KMS-11 (cell line): ENCODE results near the gene B3GNT5.

Experiments
- H2AFZ ChIP-seq: fragments of 200-600 bp; sonication (generic); 2 replicates; pipeline ENCODE4 v1.6.1; 2016; ENCODE audit warnings: antibody characterized with exemption, mixed run types, low read depth
- H3K27ac ChIP-seq: fragments of 200-600 bp; sonication (generic); 2 replicates; pipeline ENCODE4 v1.6.1; 2016; ENCODE audit warnings: mild to moderate bottlenecking, mixed run types
- H3K27me3 ChIP-seq: fragments of 200-600 bp; sonication (generic); 2 replicates; pipeline ENCODE4 v1.6.1; 2017; ENCODE audit warnings: mild to moderate bottlenecking, low read depth, mixed run types, moderate library complexity; ENCODE audit not compliant: insufficient read depth
- H3K36me3 ChIP-seq: fragments of 200-600 bp; sonication (generic); 2 replicates; pipeline ENCODE4 v1.6.1; 2017; ENCODE audit warnings: mild to moderate bottlenecking, mixed run types; ENCODE audit not compliant: insufficient read depth
- H3K4me1 ChIP-seq: fragments of 200-600 bp; sonication (generic); 2 replicates; pipeline ENCODE4 v1.6.1; 2016; ENCODE audit warnings: mild to moderate bottlenecking, low read depth, mixed run types; ENCODE audit not compliant: poor library complexity, severe bottlenecking
- H3K4me2 ChIP-seq: fragments of 200-600 bp; sonication (generic); 2 replicates; pipeline ENCODE4 v1.7.0; 2016; ENCODE audit warnings: mild to moderate bottlenecking, mixed run types
- H3K4me3 ChIP-seq: fragments of 200-600 bp; sonication (generic); IDR thresholded peaks from 2 replicates; pipeline ENCODE4 v1.6.1; 2017; ENCODE audit warnings: low read depth, low read length, mixed read lengths; ENCODE audit not compliant: insufficient read depth
- H3K79me2 ChIP-seq: fragments of 200-600 bp; sonication (generic); 2 replicates; pipeline ENCODE4 v1.6.1; 2016; ENCODE audit warnings: low read depth, mixed run types; ENCODE audit not compliant: insufficient read depth
- H3K9ac ChIP-seq: fragments of 200-600 bp; sonication (generic); 2 replicates; pipeline ENCODE4 v1.6.1; 2016; ENCODE audit warnings: mild to moderate bottlenecking, mixed run types
- H4K20me1 ChIP-seq: fragments of 200-600 bp; sonication (generic); 2 replicates; pipeline ENCODE4 v1.6.1; 2016; ENCODE audit warnings: mild to moderate bottlenecking, mixed run types; ENCODE audit not compliant: insufficient read depth
- TF ChIP-seq, protein P1 (sequence below): fragments of 200-600 bp; sonication (generic); conservative IDR thresholded peaks from 2 replicates; pipeline ENCODE4 v1.6.1; 2017; ENCODE audit warnings: low read depth, mild to moderate bottlenecking, antibody characterized with exemption, low read length, moderate library complexity, mixed read lengths

Gene B3GNT5

DNA sequence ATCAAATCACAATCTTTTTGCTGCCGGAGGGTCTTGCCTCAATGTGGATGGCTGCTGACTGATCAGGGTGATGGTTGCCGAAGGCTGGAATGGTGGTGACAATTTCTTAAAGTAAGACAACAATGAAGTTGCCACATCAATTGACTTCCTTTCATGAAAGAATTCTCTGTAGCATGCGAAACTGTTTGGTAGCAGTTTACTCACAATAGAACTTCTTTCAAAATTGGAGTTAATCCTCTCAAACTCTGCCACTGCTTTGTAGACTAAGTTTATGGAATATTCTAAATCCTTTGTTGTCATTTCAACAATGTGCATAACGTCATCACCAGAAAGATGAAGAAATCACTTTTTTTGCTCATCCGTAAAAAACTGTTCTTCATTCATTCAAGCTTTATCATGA is 65.8 kb downstream of the B3GNT5 start:
- Histone ChIP-seq H3K4me3 (no peak overlapping the region), H3K27ac (no peak overlapping the region), H3K36me3 (no peaks in the 10 kb centered on the region), H3K4me1 (no peaks in the 10 kb centered on the region), H3K4me2 (no peak overlapping the region), H3K9ac (no peak overlapping the region), H2AFZ (no peak overlapping the region), H4K20me1 (no peaks in the 10 kb centered on the region), H3K27me3 (no peaks in the 10 kb centered on the region), H3K79me2 (no peaks in the 10 kb centered on the region)
- TF ChIP-seq, protein P1, sequence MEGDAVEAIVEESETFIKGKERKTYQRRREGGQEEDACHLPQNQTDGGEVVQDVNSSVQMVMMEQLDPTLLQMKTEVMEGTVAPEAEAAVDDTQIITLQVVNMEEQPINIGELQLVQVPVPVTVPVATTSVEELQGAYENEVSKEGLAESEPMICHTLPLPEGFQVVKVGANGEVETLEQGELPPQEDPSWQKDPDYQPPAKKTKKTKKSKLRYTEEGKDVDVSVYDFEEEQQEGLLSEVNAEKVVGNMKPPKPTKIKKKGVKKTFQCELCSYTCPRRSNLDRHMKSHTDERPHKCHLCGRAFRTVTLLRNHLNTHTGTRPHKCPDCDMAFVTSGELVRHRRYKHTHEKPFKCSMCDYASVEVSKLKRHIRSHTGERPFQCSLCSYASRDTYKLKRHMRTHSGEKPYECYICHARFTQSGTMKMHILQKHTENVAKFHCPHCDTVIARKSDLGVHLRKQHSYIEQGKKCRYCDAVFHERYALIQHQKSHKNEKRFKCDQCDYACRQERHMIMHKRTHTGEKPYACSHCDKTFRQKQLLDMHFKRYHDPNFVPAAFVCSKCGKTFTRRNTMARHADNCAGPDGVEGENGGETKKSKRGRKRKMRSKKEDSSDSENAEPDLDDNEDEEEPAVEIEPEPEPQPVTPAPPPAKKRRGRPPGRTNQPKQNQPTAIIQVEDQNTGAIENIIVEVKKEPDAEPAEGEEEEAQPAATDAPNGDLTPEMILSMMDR: no peak

DNA sequence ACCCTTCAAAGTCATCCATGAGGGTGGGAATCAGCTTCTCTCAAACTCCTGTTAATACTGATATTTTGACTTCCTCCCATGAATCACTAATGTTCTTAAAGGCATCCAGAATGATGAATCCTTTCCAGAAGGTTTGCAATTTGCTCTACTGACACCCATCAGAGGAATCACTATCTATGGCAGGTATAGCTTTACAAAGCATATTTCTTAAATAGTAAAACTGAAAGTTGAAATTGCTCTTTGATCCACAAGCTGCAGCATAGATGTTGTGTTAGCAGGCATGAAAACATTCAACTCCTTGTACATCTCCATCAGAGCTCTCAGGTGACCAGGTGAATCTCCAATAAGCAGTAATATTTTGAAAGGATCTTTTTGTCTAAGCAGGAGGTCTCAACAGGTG is 66.3 kb downstream of the B3GNT5 start:
- TF ChIP-seq, protein P1: no peak
- H3K27me3 ChIP-seq: no peaks in the 10 kb centered on the region
- H3K9ac ChIP-seq: no peak overlapping the region
- H3K27ac ChIP-seq: no peak overlapping the region
- no peak overlapping the region for H3K4me3 ChIP-seq
- no peaks in the 10 kb centered on the region for H3K79me2 ChIP-seq
- no peak overlapping the region for H2AFZ ChIP-seq
- no peaks in the 10 kb centered on the region for H3K36me3 ChIP-seq
- H3K4me1 ChIP-seq: no peaks in the 10 kb centered on the region
- H3K4me2 ChIP-seq: no peak overlapping the region
- H4K20me1 ChIP-seq: no peaks in the 10 kb centered on the region
